NB4 (cell line): ENCODE data around the gene MSL1.

ENCODE experiments used
- DNase-seq: peaks from one replicate; pipeline ENCODE4 v3.0.0; 2010; ENCODE audit warnings: low read depth
- H3K4me3 ChIP-seq: one replicate; pipeline ENCODE4 v1.5.1; 2011; ENCODE audit warnings: mild to moderate bottlenecking, low read depth, low read length, moderate library complexity
- MYC ChIP-seq: IDR thresholded peaks from 2 replicates; pipeline ENCODE4 v1.6.1; 2011; ENCODE audit warnings: low read depth, low read length
- POLR2A ChIP-seq: IDR thresholded peaks from 2 replicates; pipeline ENCODE4 v1.6.1; 2011; ENCODE audit warnings: mild to moderate bottlenecking; ENCODE audit not compliant: insufficient read length; ENCODE audit errors: extremely low read depth
- TF ChIP-seq, protein P1 (sequence below): IDR thresholded peaks from one replicate; pipeline ENCODE4 v1.5.1; 2012; ENCODE audit warnings: low read depth, low read length
- TF ChIP-seq, protein P2 (sequence below): IDR thresholded peaks from 2 replicates; pipeline ENCODE4 v1.6.1; 2011; ENCODE audit warnings: low read depth, low read length

Gene MSL1

DNA sequence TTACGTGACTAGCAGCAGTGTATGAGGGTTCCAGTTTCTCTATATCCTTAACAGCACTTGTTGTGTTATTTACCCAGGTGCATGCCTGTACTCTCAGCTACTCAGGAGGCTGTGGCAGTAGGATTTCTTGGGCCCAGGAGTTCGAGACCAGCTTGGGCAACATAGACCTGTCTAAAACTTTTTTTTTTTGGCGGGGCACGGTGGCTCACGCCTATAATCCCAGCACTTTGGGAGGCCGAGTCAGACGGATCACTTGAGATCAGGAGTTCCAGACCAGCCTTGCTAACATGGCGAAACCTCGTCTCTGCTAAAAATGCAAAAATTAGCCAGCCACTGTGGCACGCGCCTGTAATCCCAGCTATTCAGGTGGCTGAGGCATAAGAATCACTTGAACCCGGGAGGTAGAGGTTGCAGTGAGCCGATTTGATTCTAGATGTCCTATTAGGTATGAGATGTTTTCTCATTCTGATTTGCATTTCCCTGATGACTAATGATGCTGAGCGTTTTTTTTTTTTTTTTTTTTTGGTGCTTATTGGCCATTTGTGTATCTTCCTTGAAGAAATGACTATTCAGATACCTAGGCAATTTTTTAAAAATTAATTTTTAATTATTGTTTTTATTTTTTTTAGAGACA lies 31.9 kb downstream of the MSL1 start:
- no peak for DNase-seq
- TF ChIP-seq MYC: no peak
- TF ChIP-seq, protein P1, sequence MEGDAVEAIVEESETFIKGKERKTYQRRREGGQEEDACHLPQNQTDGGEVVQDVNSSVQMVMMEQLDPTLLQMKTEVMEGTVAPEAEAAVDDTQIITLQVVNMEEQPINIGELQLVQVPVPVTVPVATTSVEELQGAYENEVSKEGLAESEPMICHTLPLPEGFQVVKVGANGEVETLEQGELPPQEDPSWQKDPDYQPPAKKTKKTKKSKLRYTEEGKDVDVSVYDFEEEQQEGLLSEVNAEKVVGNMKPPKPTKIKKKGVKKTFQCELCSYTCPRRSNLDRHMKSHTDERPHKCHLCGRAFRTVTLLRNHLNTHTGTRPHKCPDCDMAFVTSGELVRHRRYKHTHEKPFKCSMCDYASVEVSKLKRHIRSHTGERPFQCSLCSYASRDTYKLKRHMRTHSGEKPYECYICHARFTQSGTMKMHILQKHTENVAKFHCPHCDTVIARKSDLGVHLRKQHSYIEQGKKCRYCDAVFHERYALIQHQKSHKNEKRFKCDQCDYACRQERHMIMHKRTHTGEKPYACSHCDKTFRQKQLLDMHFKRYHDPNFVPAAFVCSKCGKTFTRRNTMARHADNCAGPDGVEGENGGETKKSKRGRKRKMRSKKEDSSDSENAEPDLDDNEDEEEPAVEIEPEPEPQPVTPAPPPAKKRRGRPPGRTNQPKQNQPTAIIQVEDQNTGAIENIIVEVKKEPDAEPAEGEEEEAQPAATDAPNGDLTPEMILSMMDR: no peak
- TF ChIP-seq, protein P2, sequence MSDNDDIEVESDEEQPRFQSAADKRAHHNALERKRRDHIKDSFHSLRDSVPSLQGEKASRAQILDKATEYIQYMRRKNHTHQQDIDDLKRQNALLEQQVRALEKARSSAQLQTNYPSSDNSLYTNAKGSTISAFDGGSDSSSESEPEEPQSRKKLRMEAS: no peak
- no peak for TF ChIP-seq POLR2A
- H3K4me3 ChIP-seq: no peak overlapping the region

DNA sequence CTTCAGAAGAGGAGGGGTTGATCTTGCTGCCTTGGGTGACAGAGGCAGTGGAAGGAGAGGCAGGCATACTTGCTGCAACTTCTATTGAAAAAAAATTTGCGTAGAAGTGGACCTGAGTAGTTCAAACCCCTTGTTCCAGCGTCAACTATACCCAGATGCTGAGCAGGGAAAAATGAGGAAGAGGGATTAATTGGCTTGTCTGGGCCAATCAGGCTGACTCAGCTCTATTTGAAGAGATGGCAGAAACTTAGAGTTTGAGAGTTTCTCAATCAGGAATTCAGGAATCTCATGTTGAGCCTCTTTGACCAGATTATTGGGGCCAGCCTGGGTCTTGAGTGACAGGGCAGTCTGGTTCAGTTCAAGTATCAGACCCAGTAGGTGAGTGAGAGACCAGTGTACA lies 36.2 kb downstream of the MSL1 start:
- no peak overlapping the region for H3K4me3 ChIP-seq
- TF ChIP-seq MYC: no peak
- TF ChIP-seq, protein P1: no peak
- no peak for TF ChIP-seq POLR2A
- TF ChIP-seq, protein P2: no peak
- peak; percentile 55 for DNase-seq

DNA sequence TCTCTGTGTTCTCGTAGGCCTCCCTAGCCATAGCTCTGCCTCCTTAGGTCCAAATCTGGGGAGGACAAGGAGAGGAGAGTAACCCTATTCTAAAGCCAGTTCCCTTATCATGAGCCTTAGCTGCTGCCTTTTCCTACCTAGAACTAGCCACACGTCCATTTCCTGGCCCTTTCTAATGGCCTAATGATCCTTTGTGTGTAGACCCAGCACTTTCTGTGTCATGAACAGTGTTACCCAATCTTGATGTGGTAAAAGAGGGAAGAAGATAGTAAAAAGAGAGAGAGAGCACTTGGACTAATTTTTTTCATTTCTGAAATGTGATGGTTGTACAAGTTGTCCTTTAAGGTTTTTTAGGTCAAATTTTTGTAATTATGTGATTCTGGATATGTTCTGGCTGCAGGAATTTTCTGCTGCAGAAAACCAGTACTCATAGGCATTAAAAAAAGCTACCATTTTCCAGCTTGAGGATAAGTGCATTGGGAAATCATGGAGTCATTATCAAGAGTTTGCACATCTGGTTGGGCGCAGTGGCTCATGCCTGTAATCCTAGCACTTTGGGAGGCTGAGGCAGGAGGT lies 36.8 kb downstream of the MSL1 start:
- TF ChIP-seq POLR2A: no peak
- TF ChIP-seq, protein P1: no peak
- TF ChIP-seq MYC: no peak
- TF ChIP-seq, protein P2: no peak
- no peak overlapping the region for H3K4me3 ChIP-seq
- peak; percentile 73 for DNase-seq

DNA sequence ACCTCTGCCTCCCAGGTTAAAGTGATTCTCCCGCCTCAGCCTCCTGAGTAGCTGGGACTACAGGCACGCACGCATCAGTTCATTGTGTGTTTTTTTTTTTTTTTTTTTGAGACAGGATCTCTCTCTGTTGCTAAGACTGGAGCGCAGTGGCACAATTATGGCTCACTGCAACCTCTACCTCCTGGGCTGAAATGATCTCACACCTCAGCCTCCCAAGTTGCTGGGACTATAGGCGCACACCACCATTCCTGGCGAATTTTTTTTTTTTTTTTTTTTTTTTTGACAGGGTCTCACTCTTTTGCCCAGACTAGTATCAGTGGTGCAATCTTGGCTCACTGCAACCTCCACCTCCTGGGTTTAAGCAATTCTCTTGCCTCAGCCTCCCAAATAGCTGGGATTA lies 37.7 kb downstream of the MSL1 start:
- no peak for DNase-seq
- no peak overlapping the region for H3K4me3 ChIP-seq
- TF ChIP-seq POLR2A: no peak
- TF ChIP-seq MYC: no peak
- TF ChIP-seq, protein P1: no peak
- TF ChIP-seq, protein P2: no peak

DNA sequence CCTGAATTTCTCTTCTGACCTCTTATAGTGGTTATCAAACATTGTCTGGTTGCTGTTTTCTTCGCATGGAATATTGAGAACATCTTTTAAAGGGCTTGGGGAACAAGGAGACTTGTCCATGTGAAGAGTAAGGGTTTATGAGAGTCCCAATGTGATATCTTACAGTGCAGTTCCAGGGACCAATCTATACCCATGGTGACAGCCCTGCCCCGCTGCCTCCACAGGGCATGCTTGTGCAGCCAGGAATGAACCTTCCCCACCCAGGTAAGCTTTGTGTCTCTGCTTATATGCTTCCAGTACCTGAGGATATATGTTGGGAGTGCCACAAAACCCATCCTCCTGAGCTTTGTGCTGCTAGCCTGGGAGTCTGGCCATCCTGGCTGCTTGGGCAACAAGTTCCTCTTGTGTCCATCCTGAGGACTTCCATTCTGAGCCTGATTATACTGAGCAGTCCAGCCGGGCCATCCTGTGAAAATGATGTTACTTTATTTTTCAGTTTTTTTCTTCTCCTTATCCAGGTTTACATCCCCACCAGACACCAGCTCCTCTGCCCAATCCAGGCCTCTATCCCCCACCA lies 46.0 kb downstream of the MSL1 start:
- TF ChIP-seq POLR2A: no peak
- TF ChIP-seq MYC: no peak
- TF ChIP-seq, protein P1: no peak
- TF ChIP-seq, protein P2: no peak
- no peak for DNase-seq
- no peak overlapping the region for H3K4me3 ChIP-seq
